HFFc6 (cell line): ENCODE results near the gene WDR20. TPM values are rescaled to one million over a fixed set of nuclear protein-coding genes. Genes with fewer than 3 reads are reported as not detected.
A peak's percentile ranks its signal among the peaks of the same experiment; 100 is the strongest.

Experiments
- DNase-seq: peaks from one replicate; pipeline ENCODE4 v3.0.0-alpha.2; 2018
- H3K27ac Mint-ChIP-seq: 2 replicates; pipeline ENCODE4 v1.8.0; 2020; ENCODE audit warnings: mild to moderate bottlenecking, mixed read lengths
- H3K27me3 Mint-ChIP-seq: 2 replicates; pipeline ENCODE4 v1.8.0; 2021; ENCODE audit warnings: mild to moderate bottlenecking, moderate library complexity, mixed read lengths; ENCODE audit not compliant: insufficient read depth
- H3K36me3 Mint-ChIP-seq: 2 replicates; pipeline ENCODE4 v1.8.0; 2021; ENCODE audit warnings: low read depth, mixed read lengths
- H3K4me1 Mint-ChIP-seq: 2 replicates; pipeline ENCODE4 v1.8.0; 2020; ENCODE audit warnings: low read depth, mixed read lengths
- H3K4me3 Mint-ChIP-seq: 2 replicates; pipeline ENCODE4 v1.8.0; 2020; ENCODE audit warnings: mild to moderate bottlenecking, moderate library complexity, mixed read lengths
- H3K9me3 Mint-ChIP-seq: 2 replicates; pipeline ENCODE4 v1.8.0; 2020; ENCODE audit warnings: mild to moderate bottlenecking, mixed read lengths
- total RNA-seq, 6 experiments: library from RNA; stranded (reverse); fragmentation: NEBNext Ultra II Directional; extraction: Animal tissue kit (Norgen Biotek cat#: 25700); gene quantifications; 2 replicates in 1 of 6; 3 replicates in 5 of 6; pipeline ENCODE4 v1.2.3, GENCODE V29; 2021
- TF ChIP-seq, protein P1 (sequence below): fragments of 200-600 bp; sonication (generic); IDR thresholded peaks from 2 replicates; pipeline ENCODE4 v1.5.0; 2021; ENCODE audit warnings: antibody characterized with exemption, mild to moderate bottlenecking

The WDR20 gene
- total RNA-seq, 6 experiments from 2014 or later: 24.4 to 28.7 (median 27.7) TPM

DNA sequence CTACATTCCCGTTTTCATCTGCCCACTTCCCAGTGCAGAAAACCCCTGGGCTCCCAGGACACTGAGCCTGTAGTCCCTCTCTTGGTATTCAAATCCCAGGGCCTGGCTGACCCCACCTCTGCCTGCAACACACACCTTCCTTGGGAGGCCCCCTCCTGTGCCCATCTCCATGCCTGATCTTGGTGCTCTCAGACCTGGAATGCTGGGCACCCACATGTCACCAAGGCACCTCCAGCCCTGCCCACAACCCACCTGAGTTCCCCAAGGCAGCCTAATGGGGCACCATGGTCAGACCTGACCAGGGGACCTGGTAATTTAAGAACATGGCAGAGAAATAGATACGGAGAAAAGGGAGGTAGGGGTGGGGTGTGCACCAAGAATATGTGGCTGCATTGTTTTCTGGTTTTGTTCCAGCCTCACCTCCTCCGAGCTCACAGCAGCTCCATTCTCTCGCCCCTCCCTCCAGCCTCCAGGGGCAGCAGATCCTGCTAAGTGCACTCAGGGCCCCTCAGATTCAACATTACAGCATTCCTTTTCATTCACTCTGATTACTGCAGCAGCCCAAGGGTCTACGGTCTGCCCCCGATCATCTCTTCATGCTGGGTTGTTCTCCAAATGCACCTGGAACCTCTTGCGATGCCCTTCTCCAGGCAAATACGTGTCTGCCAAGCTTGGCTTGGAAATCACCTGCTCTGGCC is 43.7 kb upstream of the WDR20 start:
- H3K36me3 Mint-ChIP-seq: no peaks in the 10 kb centered on the region

DNA sequence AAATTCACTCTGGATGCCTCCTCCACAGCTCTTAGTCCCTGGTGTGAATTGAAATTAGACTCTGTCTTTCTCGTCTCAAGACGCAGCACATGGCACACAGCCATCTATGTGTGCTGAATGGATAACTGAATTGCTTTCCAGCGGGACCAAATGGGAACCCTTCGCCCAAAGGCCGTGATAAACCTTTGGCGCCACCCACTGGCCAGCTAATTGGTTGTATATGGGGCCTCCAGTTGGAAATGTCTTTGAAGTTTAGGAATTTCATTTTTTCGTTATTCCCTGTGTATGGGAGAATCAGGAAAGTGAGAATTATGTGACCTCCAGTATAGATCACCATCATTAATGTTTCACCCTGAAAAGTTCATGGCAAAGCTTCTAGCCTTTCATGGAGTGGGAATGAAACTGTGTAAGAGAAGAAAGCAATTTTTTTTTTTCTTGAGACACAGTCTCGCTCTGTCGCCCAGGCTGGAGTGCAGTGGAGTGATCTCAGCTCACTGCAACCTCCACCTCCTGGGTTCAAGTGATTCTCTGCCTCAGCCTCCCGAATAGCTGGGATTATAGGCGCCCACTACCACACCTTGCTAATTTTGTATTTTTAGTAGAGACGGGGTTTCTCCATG is 43.0 kb upstream of the WDR20 start:
- peak; percentile 58 for DNase-seq
- Mint-ChIP-seq H3K4me3 (peak overlapping the region; percentile 18; the same call in 1 of the 2 replicates), H3K36me3 (no peaks in the 10 kb centered on the region), H3K27me3 (no peaks in the 10 kb centered on the region; the same call in 1 of the 2 replicates), H3K4me1 (peaks cover 23% of the 10 kb centered on the region), H3K27ac (no peak overlapping the region), H3K9me3 (no peaks in the 10 kb centered on the region)
- TF ChIP-seq, protein P1, sequence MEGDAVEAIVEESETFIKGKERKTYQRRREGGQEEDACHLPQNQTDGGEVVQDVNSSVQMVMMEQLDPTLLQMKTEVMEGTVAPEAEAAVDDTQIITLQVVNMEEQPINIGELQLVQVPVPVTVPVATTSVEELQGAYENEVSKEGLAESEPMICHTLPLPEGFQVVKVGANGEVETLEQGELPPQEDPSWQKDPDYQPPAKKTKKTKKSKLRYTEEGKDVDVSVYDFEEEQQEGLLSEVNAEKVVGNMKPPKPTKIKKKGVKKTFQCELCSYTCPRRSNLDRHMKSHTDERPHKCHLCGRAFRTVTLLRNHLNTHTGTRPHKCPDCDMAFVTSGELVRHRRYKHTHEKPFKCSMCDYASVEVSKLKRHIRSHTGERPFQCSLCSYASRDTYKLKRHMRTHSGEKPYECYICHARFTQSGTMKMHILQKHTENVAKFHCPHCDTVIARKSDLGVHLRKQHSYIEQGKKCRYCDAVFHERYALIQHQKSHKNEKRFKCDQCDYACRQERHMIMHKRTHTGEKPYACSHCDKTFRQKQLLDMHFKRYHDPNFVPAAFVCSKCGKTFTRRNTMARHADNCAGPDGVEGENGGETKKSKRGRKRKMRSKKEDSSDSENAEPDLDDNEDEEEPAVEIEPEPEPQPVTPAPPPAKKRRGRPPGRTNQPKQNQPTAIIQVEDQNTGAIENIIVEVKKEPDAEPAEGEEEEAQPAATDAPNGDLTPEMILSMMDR: peak; percentile 89

More for the DNA sequence above, 43.7 kb upstream of the WDR20 start:
- Mint-ChIP-seq H3K27ac (peak overlapping the region; percentile 36; the same call in 1 of the 2 replicates), H3K4me1 (peaks cover 23% of the 10 kb centered on the region), H3K4me3 (peak overlapping the region; percentile 18; the same call in 1 of the 2 replicates), H3K27me3 (no peaks in the 10 kb centered on the region; the same call in 1 of the 2 replicates), H3K9me3 (no peaks in the 10 kb centered on the region)
- TF ChIP-seq, protein P1: no peak
- no peak for DNase-seq

DNA sequence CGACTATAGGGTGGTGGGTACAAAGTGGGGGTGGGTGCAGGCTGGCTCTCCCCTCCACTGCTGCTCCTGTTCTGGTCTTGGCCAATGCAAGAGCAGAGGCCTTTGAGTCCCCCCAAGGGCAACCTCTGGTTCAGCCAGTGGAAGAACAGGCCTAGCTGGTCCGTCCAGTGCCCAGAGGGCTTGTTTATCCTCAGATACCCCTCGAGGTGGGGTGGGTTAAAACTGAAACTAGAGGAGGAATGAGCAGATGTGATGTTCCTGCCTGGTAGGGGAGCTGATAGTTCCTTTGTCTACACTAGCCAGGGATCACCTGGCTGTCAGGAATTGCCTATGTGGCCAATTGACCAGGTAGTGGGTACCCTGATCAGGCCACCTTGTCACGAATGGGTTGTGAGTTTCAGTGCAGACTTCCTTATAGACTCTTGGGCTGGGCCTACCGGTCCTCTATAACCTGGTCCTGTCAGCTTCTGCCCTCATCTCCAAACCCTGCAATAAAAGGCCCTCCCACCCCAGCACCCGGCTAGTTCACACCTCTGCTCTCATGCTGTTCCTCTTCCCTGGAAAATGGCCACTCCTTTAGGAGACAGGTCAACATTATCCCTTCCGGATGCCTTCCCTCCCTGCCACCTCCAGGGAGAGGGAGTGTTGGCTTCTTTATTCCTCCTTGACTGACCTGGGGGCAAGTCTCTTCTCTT is 42.1 kb upstream of the WDR20 start:
- TF ChIP-seq, protein P1: no peak
- Mint-ChIP-seq H3K4me3 (no peak overlapping the region), H3K4me1 (peaks cover 23% of the 10 kb centered on the region), H3K36me3 (no peaks in the 10 kb centered on the region), H3K27ac (no peak overlapping the region), H3K27me3 (no peaks in the 10 kb centered on the region; the same call in 1 of the 2 replicates), H3K9me3 (no peaks in the 10 kb centered on the region)
- DNase-seq: no peak

- H3K36me3 Mint-ChIP-seq: no peaks in the 10 kb centered on the region; the same call in 1 of the 2 replicates
- peaks cover 2% of the 10 kb centered on the region; the same call in 1 of the 2 replicates for H3K27me3 Mint-ChIP-seq
Observed at GRCh38 chr14:102103062-102103695, 36.5 kb upstream of the WDR20 start.

More at GRCh38 chr14:102103062-102103695, 36.5 kb upstream of the WDR20 start:
- Mint-ChIP-seq H3K4me1 (no peaks in the 10 kb centered on the region), H3K27ac (no peak overlapping the region), H3K4me3 (no peak overlapping the region), H3K9me3 (no peaks in the 10 kb centered on the region)
- TF ChIP-seq, protein P1: no peak
- no peak for DNase-seq
